Stimulated activated CD8-positive, alpha-beta memory T cell treated with anti-CD3 and anti-CD28 coated beads, Interleukin-4, amount 100 ng/mL, for 1 hour (primary cell): ENCODE measurements around the gene ANKRD34A.

ENCODE experiments used
- DNase-seq, 2 donors: peaks; one replicate each; pipeline ENCODE4 v3.0.0-alpha.2; 2020; ENCODE audit warnings: low read depth in 2 of 2, low spot score in 1 of 2

The ANKRD34A gene

GRCh38 chr1:145912128-145912641 is 52.2 kb downstream of the ANKRD34A start:
- DNase-seq: no peak
